B cell (primary cell): Measurements from ENCODE around the gene TNFRSF12A. TPM values are rescaled to one million over a fixed set of nuclear protein-coding genes. Genes with fewer than 3 reads are reported as not detected.

ENCODE experiments used
- ATAC-seq: fragments of 200-7000 bp; cut with Tn5 transposase; one replicate; pipeline ENCODE4 v1.10.0; 2021; ENCODE audit warnings: low read depth, mild to moderate bottlenecking, moderate number of reproducible peaks, moderate library complexity
- CTCF ChIA-PET: fragments of 350-600 bp; sonication (Branson Sonifier 250); formaldehyde crosslinking; loops from one replicate; lab custom pipeline; 2021; ENCODE audit warnings: antibody characterized with exemption, inconsistent platforms; lab: Charles Lee
- POLR2A ChIA-PET: fragments of 350-600 bp; sonication (Branson Sonifier 250); formaldehyde crosslinking; loops from one replicate; lab custom pipeline; 2021; ENCODE audit warnings: antibody characterized with exemption; lab: Charles Lee
- DNase-seq: peaks from one replicate; pipeline ENCODE4 v3.0.0; 2013
- H2AFZ ChIP-seq: 2 replicates; pipeline ENCODE4 v1.6.1; 2012; ENCODE audit warnings: mild to moderate bottlenecking, low read depth, low read length; ENCODE audit not compliant: insufficient read depth, poor library complexity, severe bottlenecking
- H3K27ac ChIP-seq, 2 donors: 1 replicate in 1 of 2; 2 replicates in 1 of 2; pipeline ENCODE4 v1.5.1; 2012 to 2013; ENCODE audit warnings: low read length in 2 of 2, mild to moderate bottlenecking in 2 of 2, moderate library complexity in 1 of 2
- H3K27me3 ChIP-seq, 4 experiments: fragments of 200-600 bp in 1 of 4; sonication (generic) in 1 of 4; replicated peaks in 1 of 4; 1 replicate in 2 of 4; 2 replicates in 2 of 4; pipeline versions ENCODE4 v1.6.1 to v1.7.0; 2013 to 2016; ENCODE audit warnings: low read length in 3 of 4, mild to moderate bottlenecking in 2 of 4, mixed read lengths in 1 of 4, moderate library complexity in 1 of 4; ENCODE audit not compliant: insufficient read depth in 4 of 4, control insufficient read depth in 3 of 4; ENCODE audit errors: control extremely low read depth in 1 of 4
- H3K36me3 ChIP-seq, 2 experiments: replicated peaks in 1 of 2; 1 replicate in 1 of 2; 2 replicates in 1 of 2; pipeline versions ENCODE4 v1.6.1 to v1.7.1; 2013; ENCODE audit warnings: low read length in 1 of 2; ENCODE audit not compliant: insufficient read depth in 2 of 2, control insufficient read depth in 1 of 2; ENCODE audit errors: control extremely low read depth in 1 of 2, extremely low read depth in 1 of 2
- H3K4me1 ChIP-seq, 2 donors: fragments of 200-600 bp in 1 of 2; sonication (generic) in 1 of 2; 1 replicate in 1 of 2; 2 replicates in 1 of 2; pipeline versions ENCODE4 v1.5.1 to v1.6.1; 2013 to 2017; ENCODE audit warnings: low read length in 2 of 2; ENCODE audit not compliant: control insufficient read depth in 2 of 2, insufficient read depth in 2 of 2
- H3K4me2 ChIP-seq: replicated peaks from 2 replicates; pipeline ENCODE3; 2012; ENCODE audit warnings: mild to moderate bottlenecking, low read depth, low read length; ENCODE audit not compliant: poor library complexity, severe bottlenecking
- H3K4me3 ChIP-seq, 5 experiments: fragments of 200-600 bp in 1 of 5; sonication (generic) in 1 of 5; 1 replicate in 3 of 5; 2 replicates in 2 of 5; pipeline versions ENCODE4 v1.5.1 to v1.7.0; 2011 to 2016; ENCODE audit warnings: low read length in 4 of 5, mild to moderate bottlenecking in 4 of 5, low read depth in 2 of 5, control low read depth in 1 of 5, moderate library complexity in 1 of 5; ENCODE audit not compliant: insufficient read depth in 1 of 5; ENCODE audit errors: control extremely low read depth in 1 of 5, extremely low read depth in 1 of 5
- H3K79me2 ChIP-seq: fragments of 200-600 bp; sonication (generic); one replicate; pipeline ENCODE4 v1.6.0; 2016; ENCODE audit warnings: low read length; ENCODE audit not compliant: control insufficient read depth, insufficient read depth
- H3K9ac ChIP-seq: fragments of 200-600 bp; sonication (generic); 2 replicates; pipeline ENCODE4 v1.6.1; 2017; ENCODE audit warnings: mild to moderate bottlenecking, low read length, moderate library complexity
- H3K9me3 ChIP-seq, 3 donors: one replicate each; pipeline versions ENCODE4 v1.6.1 to v1.7.1; 2013; ENCODE audit warnings: low read length in 2 of 3; ENCODE audit not compliant: control insufficient read depth in 2 of 3, insufficient read depth in 1 of 3; ENCODE audit errors: control extremely low read depth in 1 of 3
- H4K20me1 ChIP-seq: 2 replicates; pipeline ENCODE4 v1.6.0; 2012; ENCODE audit warnings: mild to moderate bottlenecking, low read length; ENCODE audit not compliant: insufficient read depth, control insufficient read depth, poor library complexity, severe bottlenecking
- H3K27ac Mint-ChIP-seq: one replicate; pipeline ENCODE4 v1.8.0; 2021; ENCODE audit warnings: mixed read lengths
- H3K27me3 Mint-ChIP-seq: one replicate; pipeline ENCODE4 v1.8.0; 2021; ENCODE audit warnings: mixed read lengths
- H3K4me1 Mint-ChIP-seq: one replicate; pipeline ENCODE4 v1.8.0; 2021; ENCODE audit warnings: mixed read lengths
- H3K4me3 Mint-ChIP-seq: one replicate; pipeline ENCODE4 v1.8.0; 2021; ENCODE audit warnings: mixed read lengths
- H3K9me3 Mint-ChIP-seq: one replicate; pipeline ENCODE4 v1.8.0; 2022; ENCODE audit warnings: mixed read lengths; ENCODE audit not compliant: insufficient read depth
- EZH2 ChIP-seq: IDR thresholded peaks from 2 replicates; pipeline ENCODE4 v1.6.1; 2012; ENCODE audit warnings: borderline replicate concordance, low read depth, mild to moderate bottlenecking, moderate library complexity, low read length; ENCODE audit not compliant: insufficient read depth, poor library complexity, severe bottlenecking
- WGBS: methylation state at CpG from one replicate; pipeline ENCODE4 v1.1.5; 2013; ENCODE audit warnings: missing lambda C conversion rate; ENCODE audit not compliant: insufficient coverage; 5-methylcytosine and 5-hydroxymethylcytosine counted together
- intact Hi-C: fragments of 100-400 bp; cut with micrococcal nuclease; formaldehyde crosslinking; loops from one replicate; pipeline ENCODE4 v1.10.0; 2022
- polyA plus RNA-seq: library from polyadenylated mRNA; depleted of rRNA; stranded (reverse); fragments of >200 nt; gene quantifications from 2 replicates; pipeline ENCODE4 v1.2.3, GENCODE V29; 2012
- total RNA-seq, 2 donors: library from RNA; stranded (reverse); fragments of 120-200 nt in 1 of 2; gene quantifications; 1 replicate in 1 of 2; 2 replicates in 1 of 2; pipeline versions ENCODE4 v1.2.3 to v1.2.4, GENCODE V29; 2013 to 2022
- TF ChIP-seq, protein P1 (sequence below): fragments of 200-600 bp; IDR thresholded peaks from one replicate; pipeline ENCODE4 v1.8.0; 2022; ENCODE audit warnings: antibody characterized with exemption, mild to moderate bottlenecking

The TNFRSF12A gene
- total and polyA plus RNA-seq, 2 donors (not counting 1 experiment from before 2014, with no cell fraction given): 0.61 to 1.3 TPM

DNA sequence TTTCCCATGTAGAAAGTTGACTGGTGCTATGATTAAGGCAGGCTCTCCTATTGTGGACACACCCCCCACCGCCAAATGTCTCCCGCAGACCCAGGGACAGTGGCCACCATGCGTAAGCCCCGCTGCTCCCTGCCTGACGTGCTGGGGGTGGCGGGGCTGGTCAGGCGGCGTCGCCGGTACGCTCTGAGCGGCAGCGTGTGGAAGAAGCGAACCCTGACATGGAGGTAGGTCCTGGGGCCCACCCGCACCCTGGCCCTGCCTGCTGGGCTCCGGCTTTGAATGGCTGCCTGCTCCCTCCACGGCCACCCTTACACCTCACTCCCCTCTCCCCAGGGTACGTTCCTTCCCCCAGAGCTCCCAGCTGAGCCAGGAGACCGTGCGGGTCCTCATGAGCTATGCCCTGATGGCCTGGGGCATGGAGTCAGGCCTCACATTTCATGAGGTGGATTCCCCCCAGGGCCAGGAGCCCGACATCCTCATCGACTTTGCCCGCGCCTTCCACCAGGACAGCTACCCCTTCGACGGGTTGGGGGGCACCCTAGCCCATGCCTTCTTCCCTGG is 29.8 kb downstream of the TNFRSF12A start:
- Histone ChIP-seq H3K9me3 (peaks cover 0 to 15% (median 0%) of the 10 kb centered on the region in 3 donors), H3K4me2 (no peak overlapping the region), H3K36me3 (no peaks in the 10 kb centered on the region), H3K4me1 (peaks cover 21 to 25% of the 10 kb centered on the region in 2 donors), H4K20me1 (no peaks in the 10 kb centered on the region), H3K79me2 (no peaks in the 10 kb centered on the region), H3K9ac (no peak overlapping the region), H2AFZ (no peak overlapping the region), H3K4me3 (peak overlapping the region in 1 of 5 experiments; percentile 12), H3K27ac (no peak overlapping the region), H3K27me3 (peaks cover 0 to 45% (median 22%) of the 10 kb centered on the region in 4 experiments)
- 84% methylated on average over 26 of the region's 26 CpGs for WGBS
- Mint-ChIP-seq H3K9me3 (no peaks in the 10 kb centered on the region), H3K27ac (no peak overlapping the region), H3K27me3 (peaks cover 15% of the 10 kb centered on the region), H3K4me3 (no peak overlapping the region), H3K4me1 (peaks cover 20% of the 10 kb centered on the region)
- intact Hi-C loops: loop anchor here (5.0 kb wide), 1 partner anchor 122 kb away; no protein-coding TSS in a partner anchor
- CTCF ChIA-PET: interaction anchor here (1.4 kb wide), 1 partner anchor 22 kb away, joined by 3 read pairs; no protein-coding TSS in a partner anchor
- no peak for ATAC-seq
- POLR2A ChIA-PET: interaction anchor here (0.5 kb wide), 1 partner anchor 52 kb away, joined by 3 read pairs; no protein-coding TSS in a partner anchor
- TF ChIP-seq, protein P1, sequence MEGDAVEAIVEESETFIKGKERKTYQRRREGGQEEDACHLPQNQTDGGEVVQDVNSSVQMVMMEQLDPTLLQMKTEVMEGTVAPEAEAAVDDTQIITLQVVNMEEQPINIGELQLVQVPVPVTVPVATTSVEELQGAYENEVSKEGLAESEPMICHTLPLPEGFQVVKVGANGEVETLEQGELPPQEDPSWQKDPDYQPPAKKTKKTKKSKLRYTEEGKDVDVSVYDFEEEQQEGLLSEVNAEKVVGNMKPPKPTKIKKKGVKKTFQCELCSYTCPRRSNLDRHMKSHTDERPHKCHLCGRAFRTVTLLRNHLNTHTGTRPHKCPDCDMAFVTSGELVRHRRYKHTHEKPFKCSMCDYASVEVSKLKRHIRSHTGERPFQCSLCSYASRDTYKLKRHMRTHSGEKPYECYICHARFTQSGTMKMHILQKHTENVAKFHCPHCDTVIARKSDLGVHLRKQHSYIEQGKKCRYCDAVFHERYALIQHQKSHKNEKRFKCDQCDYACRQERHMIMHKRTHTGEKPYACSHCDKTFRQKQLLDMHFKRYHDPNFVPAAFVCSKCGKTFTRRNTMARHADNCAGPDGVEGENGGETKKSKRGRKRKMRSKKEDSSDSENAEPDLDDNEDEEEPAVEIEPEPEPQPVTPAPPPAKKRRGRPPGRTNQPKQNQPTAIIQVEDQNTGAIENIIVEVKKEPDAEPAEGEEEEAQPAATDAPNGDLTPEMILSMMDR: no peak
- no peak for TF ChIP-seq EZH2
- DNase-seq: no peak

- POLR2A ChIA-PET: interaction anchor here (0.5 kb wide), 1 partner anchor 52 kb away, joined by 3 read pairs; no protein-coding TSS in a partner anchor
- CTCF ChIA-PET: interaction anchor here (0.6 to 1.4 kb wide), 2 partner anchors 22 to 608 kb away, joined by 3 read pairs; no protein-coding TSS in a partner anchor
- Histone ChIP-seq H4K20me1 (no peaks in the 10 kb centered on the region), H3K27me3 (peaks cover 0 to 41% (median 20%) of the 10 kb centered on the region in 4 experiments), H3K79me2 (no peaks in the 10 kb centered on the region), H3K4me3 (peak overlapping the region in 1 of 5 experiments; percentile 34), H3K4me2 (no peak overlapping the region), H3K36me3 (no peaks in the 10 kb centered on the region), H3K27ac (no peak overlapping the region), H3K9ac (no peak overlapping the region), H2AFZ (no peak overlapping the region), H3K9me3 (peaks cover 0 to 11% (median 0%) of the 10 kb centered on the region in 3 donors), H3K4me1 (peaks cover 21 to 25% of the 10 kb centered on the region in 2 donors)
- intact Hi-C loops: no loop called here
- no peak for DNase-seq
- Mint-ChIP-seq H3K4me3 (no peak overlapping the region), H3K9me3 (no peaks in the 10 kb centered on the region), H3K27me3 (peaks cover 11% of the 10 kb centered on the region), H3K4me1 (peaks cover 20% of the 10 kb centered on the region), H3K27ac (no peak overlapping the region)
- ATAC-seq: no peak
- WGBS: no CpG with 5 or more reads among the region's 5 CpGs
- TF ChIP-seq, protein P1: no peak
- no peak for TF ChIP-seq EZH2
These were observed 30.3 kb downstream of the TNFRSF12A start for GRCh38 chr16:3050487-3050886.
